Renal cortical epithelial cell (primary cell): ENCODE data around the gene FAM83E. TPM values are rescaled to one million over a fixed set of nuclear protein-coding genes. Genes with fewer than 3 reads are reported as not detected.
"Not testable (repeated sequence)": the region's sequence is repeated elsewhere in the genome, so short reads cannot be mapped to it uniquely, and the experiment has no call there.

Experiments used
- DNase-seq: peaks from one replicate; pipeline ENCODE4 v3.0.0-alpha.2; 2011; ENCODE audit warnings: low read depth
- total RNA-seq: library from RNA; depleted of rRNA; stranded (reverse); fragments of >200 nt; gene quantifications from 2 replicates; pipeline ENCODE4 v1.2.3, GENCODE V29; 2014

Gene FAM83E
- total RNA-seq, 1 donor from 2014 or later, result not detected

GRCh38 chr19:48641850-48642249, 27.0 kb upstream of the FAM83E start:
- DNase-seq, result no peak

DNA sequence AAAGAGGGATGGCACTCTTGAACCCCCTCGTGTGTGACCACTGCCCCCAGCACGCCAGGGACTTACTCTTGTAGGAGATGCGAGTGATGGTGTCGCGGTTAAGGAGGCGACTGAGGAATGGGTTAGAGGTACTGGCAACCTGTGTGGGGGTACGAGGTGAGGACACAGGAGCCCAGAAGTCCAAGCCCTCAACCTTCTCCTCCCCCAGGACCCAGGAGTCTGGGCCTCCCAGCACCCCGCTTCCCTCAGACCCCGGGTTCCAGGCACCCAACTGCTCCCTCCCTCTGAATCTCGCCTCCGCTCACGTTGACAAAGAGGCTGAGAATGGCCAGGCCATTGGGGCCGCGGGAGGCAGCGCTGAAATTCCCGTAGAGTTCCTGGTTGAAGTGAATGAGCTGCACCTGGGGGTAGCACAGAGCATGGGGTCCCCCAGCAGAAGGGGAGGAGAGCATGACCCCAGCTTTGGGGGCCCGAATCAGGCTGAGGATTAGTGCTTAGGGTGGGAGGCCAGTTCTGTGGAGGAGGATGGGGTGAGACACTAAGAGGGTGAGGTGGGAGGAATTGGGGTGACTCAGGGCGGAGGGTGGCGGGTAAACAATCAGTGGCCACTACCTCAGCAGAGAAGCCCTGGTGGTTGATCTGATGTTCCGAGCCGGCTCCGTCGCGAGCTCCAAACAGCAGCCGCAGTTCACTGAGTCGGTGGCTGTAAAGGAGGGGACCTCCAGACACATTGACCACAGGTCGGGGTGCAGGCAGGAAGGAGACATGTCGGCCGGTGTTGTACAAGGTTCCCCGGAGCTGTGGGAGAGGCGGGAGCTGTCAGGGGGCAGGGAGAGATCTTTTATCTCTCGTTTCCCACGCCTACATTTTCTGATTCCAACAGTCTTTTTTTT, 24.9 kb upstream of the FAM83E start:
- DNase-seq, result no peak

- DNase-seq, result no peak
These were observed 24.0 kb upstream of the FAM83E start for GRCh38 chr19:48638831-48639381.

GRCh38 chr19:48637948-48638830, 23.3 kb upstream of the FAM83E start:
- peak; percentile 93 for DNase-seq

DNA sequence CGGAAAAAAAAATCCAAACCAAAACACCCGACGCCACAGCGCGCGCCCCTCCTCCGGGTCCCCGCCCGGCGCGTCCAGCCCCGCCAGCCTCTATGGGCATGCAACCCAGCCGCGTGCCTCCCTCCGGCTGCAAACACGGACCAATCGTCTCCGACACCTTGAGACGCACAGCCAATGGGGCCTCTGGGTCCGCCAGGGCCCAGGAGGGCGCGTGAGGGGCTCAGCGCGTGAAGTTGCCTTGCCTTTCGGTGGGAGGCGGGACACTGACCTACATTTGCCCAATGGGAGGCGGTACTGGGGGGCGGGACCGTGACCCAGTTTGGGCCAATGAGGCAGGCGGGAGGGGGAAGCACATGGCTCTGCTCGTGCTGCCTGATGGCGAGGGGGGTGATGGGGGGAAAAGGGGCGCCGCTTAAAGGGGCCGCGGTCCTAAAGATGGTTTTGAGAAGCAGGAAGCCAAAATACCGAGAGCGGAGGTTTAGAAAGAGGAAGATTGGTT, 22.6 kb upstream of the FAM83E start:
- peak; percentile 96 for DNase-seq

DNA sequence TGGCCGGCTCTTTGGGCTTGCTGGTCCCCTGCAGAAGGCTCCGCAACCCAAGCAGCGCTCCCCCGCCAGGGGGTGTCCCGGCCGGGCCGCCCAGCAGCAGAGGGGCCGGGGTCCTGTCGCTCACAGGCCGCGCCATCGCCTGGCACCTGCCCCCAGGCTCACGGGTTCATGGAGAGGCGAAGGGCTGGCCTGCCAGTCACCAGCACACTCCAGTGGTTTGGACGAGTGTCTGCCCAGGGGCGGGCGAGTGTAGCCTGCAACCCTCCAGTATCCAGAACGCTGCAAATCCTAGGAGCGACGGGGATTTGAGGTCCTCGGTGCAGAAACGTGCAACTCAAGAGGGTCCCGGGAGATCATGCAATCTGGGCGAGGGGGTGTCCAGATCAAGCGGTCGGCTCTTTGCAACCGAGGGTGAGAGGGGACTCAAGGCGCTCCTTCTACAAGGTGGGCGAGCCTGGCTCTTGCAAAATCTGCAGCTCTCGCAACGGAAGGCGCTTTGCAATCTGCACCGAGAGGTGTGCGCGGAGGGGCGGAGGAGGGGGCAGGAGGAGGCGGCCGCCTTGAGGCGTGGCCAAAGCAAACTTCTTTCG, 22.1 kb upstream of the FAM83E start, which contains the start of gene DBP:
Gene DBP, minus strand, starts transcription at position 521 of the 590 bp plus-strand sequence. Its CDS starts 385 bp downstream, at position 136.
- peak; percentile 38 for DNase-seq

DNA sequence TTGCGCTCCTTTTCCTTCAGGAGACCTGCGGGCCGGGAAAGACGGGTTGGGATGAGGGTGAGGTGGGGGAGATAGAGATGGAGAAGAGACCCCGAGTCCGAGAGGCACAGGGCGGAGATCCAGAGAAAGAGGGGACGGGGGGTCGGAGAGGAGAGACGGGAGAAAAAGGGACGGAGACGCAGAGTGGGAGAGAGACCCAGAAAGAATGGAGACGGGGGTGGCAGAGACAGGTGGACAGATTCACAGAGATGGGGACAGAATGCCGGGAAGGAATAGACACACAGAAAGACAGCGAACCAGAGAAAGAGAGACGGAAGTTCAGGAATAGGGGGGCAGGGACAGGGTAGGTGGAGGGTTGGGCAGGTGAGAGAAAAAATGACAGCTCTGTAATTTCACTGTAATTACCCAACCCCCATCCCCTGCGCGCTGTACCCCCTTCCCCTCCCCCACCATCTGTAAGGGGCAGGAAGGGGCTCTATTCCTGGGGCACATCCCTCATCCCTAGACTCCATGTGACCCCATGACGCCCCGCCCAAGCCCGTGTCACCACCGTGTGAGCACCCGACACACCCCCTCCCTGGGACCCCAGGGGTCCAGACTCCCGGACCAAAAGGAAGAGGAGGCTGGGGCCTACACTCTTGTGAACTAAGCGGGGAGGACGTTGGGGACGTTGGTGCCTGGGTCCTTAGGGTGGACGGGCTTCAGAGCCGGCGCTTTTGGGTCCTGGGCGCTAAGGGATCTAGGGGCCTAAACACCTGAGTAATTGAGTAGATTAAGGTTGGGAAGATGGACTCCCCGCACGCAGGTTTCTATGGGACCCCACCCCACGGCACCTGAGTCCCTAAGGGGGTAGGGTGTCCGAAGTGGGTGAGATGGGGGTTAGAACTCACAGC, 21.3 kb upstream of the FAM83E start:
- no peak for DNase-seq

DNA sequence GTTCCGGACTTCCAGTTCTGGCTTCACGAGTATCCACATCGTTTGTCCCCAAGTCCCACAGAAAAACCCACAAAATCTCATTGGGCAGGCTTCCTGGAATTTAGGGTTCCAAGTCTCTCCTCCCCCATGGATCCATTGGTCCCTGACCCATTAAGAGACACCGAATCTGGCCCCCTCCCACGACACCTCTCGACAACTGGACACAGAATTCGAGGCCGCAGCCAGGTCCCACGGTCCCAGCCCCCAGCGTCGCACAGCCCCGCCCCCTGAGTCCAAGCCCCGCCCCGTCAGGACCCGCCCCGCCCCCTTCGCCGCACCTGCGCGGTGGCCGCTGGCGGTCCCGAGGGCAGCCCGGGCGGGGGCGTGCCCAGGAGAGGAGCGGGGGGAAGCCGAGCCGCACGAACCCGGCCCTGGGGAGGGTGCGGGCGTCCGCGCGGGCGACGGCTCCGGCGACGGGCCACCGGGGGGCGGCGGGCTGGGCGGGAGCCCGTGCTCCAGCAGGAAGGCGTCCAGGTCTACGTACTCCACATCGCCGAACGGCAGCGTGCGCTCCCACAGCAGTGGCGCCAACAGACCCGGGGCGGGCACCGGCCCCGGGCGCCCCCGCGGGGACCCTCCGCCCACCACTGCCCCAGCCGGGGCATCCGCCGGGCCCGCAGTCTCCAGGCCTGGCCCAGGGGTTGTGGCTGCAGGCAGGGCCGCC, 20.5 kb upstream of the FAM83E start:
- DNase-seq, result no peak

- peak; percentile 92 for DNase-seq
These were observed 19.8 kb upstream of the FAM83E start for GRCh38 chr19:48634424-48635262.

DNA sequence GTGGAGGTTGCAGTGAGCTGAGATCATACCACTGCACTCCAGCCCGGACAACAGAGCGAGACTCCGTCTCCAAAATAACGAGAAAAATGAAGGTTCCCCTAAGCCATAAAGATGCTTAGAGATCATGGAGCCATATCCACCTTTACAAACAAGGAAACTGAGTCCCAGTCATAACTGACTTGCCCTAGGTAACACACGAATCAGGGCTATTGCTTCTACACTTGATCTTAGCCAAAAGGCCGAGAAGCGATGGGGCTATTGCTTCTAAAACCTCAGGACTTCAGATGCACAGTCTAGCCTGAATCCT, 19.1 kb upstream of the FAM83E start:
- no peak for DNase-seq

DNA sequence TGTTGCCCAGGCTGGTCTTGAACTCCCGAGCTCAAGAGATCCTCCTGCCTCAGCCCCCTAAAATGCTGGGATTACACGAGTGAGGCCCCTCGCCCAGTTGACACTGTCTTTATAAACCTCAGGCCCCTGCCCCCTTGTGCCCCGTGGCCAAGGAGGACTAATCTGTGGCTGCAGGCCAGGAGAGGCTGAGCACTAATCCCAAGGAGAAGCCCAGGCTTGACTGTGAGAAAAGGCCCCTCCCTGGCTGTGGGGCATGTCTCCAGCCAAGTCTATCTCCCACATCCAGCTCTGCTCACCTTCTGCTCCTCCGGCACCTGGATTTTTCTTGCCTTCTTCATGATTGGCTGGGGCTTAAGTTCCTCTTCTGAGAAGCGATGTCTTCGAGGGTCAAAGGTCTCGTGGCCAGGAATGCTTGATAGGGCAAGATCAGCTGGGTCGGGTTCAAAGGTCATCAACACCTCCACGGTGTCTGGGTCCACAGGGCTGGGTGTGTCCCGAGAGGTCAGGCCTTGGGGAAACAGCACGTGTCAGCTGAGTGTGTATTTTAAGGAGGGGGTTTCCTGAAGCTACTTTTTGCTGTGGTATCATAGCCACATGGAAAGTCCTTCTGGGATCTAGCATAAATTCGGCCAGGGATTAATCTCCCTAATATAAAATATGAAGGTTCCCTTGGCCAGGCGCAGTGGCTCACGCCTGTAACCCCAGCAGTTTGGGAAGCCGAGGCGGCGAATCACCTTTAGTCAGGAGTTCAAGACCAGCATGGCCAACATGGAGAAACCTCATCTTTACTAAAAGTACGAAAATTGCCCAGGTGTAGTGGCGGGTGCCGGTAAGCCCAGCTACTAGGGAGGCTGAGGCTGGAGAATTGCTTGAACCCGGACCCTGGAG, 18.5 kb upstream of the FAM83E start:
- no peak for DNase-seq

GRCh38 chr19:48632692-48633147, 17.8 kb upstream of the FAM83E start:
- peak; percentile 73 for DNase-seq

GRCh38 chr19:48632286-48632685, 17.4 kb upstream of the FAM83E start:
- DNase-seq, result not testable (repeated sequence)

- DNase-seq, result peak; percentile 51
These were observed 16.3 kb upstream of the FAM83E start for GRCh38 chr19:48631225-48631624.

DNA sequence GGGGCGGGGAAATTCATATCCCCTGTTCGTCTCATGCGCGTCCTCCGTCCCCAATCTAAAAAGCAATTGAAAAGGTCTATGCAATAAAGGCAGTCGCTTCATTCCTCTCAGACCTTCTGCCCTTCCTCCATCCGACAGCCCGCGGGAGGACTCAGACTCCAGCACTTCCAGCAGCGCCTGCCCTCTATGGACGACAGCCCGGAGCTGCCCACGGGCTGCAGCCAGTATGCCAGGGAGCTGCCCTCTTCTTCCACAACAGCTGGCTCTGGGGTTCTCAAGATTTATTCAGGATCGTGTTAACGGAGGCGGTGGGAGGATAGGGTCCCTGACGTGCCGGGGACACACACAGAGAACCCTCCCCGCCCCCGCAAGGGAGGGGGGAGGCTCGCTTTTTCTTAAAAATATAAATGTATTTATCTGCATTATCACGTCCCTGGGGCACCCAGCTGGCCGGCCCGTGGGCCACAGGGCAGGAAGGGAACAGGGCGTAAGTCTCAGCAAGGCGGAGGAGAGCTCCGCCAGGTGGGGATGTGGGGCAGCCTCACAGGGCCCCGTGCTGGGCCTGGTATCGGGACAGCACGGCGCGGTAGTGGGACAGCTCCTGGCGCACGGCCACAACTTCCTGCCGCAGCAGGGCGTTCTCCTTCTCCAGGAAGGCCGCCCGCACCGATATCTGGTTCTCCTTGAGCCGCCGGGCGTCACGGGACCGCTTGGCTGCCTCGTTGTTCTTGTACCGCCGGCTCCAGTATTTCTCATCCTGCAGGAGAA, 15.6 kb upstream of the FAM83E start:
- DNase-seq, result no peak

DNA sequence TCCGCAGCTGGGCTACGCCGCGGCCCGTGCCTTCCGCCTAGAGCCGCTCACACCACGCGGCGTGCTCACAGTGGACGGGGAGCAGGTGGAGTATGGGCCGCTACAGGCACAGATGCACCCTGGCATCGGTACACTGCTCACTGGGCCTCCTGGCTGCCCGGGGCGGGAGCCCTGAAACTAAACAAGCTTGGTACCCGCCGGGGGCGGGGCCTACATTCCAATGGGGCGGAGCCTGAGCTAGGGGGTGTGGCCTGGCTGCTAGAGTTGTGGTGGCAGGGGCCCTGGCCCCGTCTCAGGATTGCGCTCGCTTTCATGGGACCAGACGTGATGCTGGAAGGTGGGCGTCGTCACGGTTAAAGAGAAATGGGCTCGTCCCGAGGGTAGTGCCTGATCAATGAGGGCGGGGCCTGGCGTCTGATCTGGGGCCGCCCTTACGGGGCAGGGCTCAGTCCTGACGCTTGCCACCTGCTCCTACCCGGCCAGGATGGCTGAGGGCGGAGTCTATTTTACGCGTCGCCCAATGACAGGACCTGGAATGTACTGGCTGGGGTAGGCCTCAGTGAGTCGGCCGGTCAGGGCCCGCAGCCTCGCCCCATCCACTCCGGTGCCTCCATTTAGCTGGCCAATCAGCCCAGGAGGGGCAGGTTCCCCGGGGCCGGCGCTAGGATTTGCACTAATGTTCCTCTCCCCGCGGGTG, 14.9 kb upstream of the FAM83E start:
- DNase-seq, result peak; percentile 55

DNA sequence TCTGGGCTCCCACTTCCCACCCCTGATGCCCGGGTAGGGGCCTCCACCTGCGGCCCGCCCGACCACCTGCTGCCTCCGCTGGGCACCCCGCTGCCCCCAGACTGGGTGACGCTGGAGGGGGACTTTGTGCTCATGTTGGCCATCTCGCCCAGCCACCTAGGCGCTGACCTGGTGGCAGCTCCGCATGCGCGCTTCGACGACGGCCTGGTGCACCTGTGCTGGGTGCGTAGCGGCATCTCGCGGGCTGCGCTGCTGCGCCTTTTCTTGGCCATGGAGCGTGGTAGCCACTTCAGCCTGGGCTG, 14.4 kb upstream of the FAM83E start:
- DNase-seq, result no peak
